Stomach (tissue), 9 donors: ENCODE results near the gene ORM1. TPM values are rescaled to one million over a fixed set of nuclear protein-coding genes. Genes with fewer than 3 reads are reported as not detected.

Source experiments
- DNase-seq, 2 donors: peaks; one replicate each; pipeline versions ENCODE4 v3.0.0 to v3.0.0-alpha.2; 2013 to 2019
- H3K27ac ChIP-seq, 5 donors: fragments of 200-600 bp in 4 of 5; sonication (generic) in 4 of 5; one replicate each; pipeline ENCODE4 v1.5.1; 2013 to 2019; ENCODE audit warnings: mild to moderate bottlenecking in 1 of 5, moderate library complexity in 1 of 5
- H3K27me3 ChIP-seq, 3 donors: fragments of 200-600 bp; sonication (generic); one replicate each; pipeline ENCODE4 v1.5.1; 2017 to 2019; ENCODE audit warnings: mixed run types in 1 of 3
- H3K36me3 ChIP-seq, 4 donors: fragments of 200-600 bp; sonication (generic); 1 replicate in 3 of 4; 2 replicates in 1 of 4; pipeline ENCODE4 v1.5.1; 2016 to 2019
- H3K4me1 ChIP-seq, 4 donors: fragments of 200-600 bp; sonication (generic); one replicate each; pipeline ENCODE4 v1.5.1; 2016 to 2019
- H3K4me3 ChIP-seq, 4 donors: fragments of 200-600 bp; sonication (generic) in 3 of 4; one replicate each; pipeline ENCODE4 v1.5.1; 2016 to 2019; ENCODE audit warnings: mild to moderate bottlenecking in 1 of 4
- H3K9me3 ChIP-seq, 4 donors: fragments of 200-600 bp; sonication (generic); one replicate each; pipeline ENCODE4 v1.5.1; 2016 to 2019
- CTCF ChIP-seq, 7 experiments: fragments of 450-650 bp in 4 of 7; fragments of 200-600 bp in 3 of 7; sonication (generic) in 3 of 7; IDR thresholded peaks; one replicate each; pipeline ENCODE4 v1.5.1; 2016 to 2019; ENCODE audit warnings: antibody characterized with exemption in 7 of 7, control low read depth in 2 of 7, mild to moderate bottlenecking in 1 of 7
- EP300 ChIP-seq: sonication (generic); formaldehyde crosslinking; IDR thresholded peaks from one replicate; pipeline ENCODE4 v1.6.1; 2017; ENCODE audit warnings: antibody characterized with exemption
- POLR2A ChIP-seq, 4 donors: fragments of 450-650 bp; IDR thresholded peaks; one replicate each; pipeline ENCODE4 v1.6.1; 2016; ENCODE audit warnings: antibody characterized with exemption in 4 of 4, control low read depth in 2 of 4, mild to moderate bottlenecking in 1 of 4, moderate library complexity in 1 of 4
- POLR2AphosphoS5 ChIP-seq, 3 donors: sonication (generic); formaldehyde crosslinking; IDR thresholded peaks; one replicate each; pipeline ENCODE4 v1.6.1; 2016; ENCODE audit warnings: antibody characterized with exemption in 3 of 3
- WGBS, 5 donors: extraction: QIAGEN DNeasy Blood & Tissue Kit in 3 of 5; methylation state at CpG; one replicate each; pipeline versions ENCODE4 v1.1.5 to v1.1.7; 2013 to 2018; 5-methylcytosine and 5-hydroxymethylcytosine counted together
- intact Hi-C: fragments of 100-400 bp; cut with DNase I; formaldehyde crosslinking; loops from one replicate; pipeline ENCODE4 v1.15.1; 2023; ENCODE audit warnings: low total_unique reads
- polyA plus RNA-seq, 3 donors: library from polyadenylated mRNA; stranded (reverse); fragments of 200-250 nt; gene quantifications; one replicate each; pipeline ENCODE4 v1.2.3, GENCODE V29; 2013
- total RNA-seq, 5 donors: library from RNA; depleted of rRNA; stranded (reverse); fragments of >200 nt; gene quantifications; one replicate each; pipeline versions ENCODE4 v1.1.0 to v1.2.3, GENCODE V29; 2014 to 2016
- donor health status: healthy with polysubstance abuse.
- donor health status: Bipolar disorder and iron deficiency.
- donor health status: healthy.

Gene ORM1
- total and polyA plus RNA-seq, 8 donors, result 1.6 to 14.8 (median 2.9) TPM; not detected in 3

- 79 to 86% (median 84%) methylated on average over 18 of the region's 18 CpGs for WGBS, 5 donors
- Histone ChIP-seq H3K36me3 (peaks cover 0 to 4% (median 0%) of the 10 kb centered on the region in 4 donors), H3K4me3 (no peak overlapping the region), H3K27ac (peak overlapping the region in 1 of 5 donors; percentile 51), H3K4me1 (no peaks in the 10 kb centered on the region), H3K27me3 (no peaks in the 10 kb centered on the region), H3K9me3 (no peaks in the 10 kb centered on the region)
- TF ChIP-seq POLR2A (IDR thresholded peaks at IDR 0.05) (no peak), CTCF (IDR thresholded peaks at IDR 0.05) (no peak), EP300 (no peak), POLR2AphosphoS5 (IDR thresholded peaks at IDR 0.05) (peak in 2 of 3 donors; percentile 9 to 35)
- intact Hi-C loops, result loop anchor here (10.0 kb wide), 1 partner anchor 112 kb away; no protein-coding TSS in a partner anchor
- no peak for DNase-seq
Observed at GRCh38 chr9:114276908-114277821, 45.7 kb upstream of the ORM1 start.

- Histone ChIP-seq H3K9me3 (no peaks in the 10 kb centered on the region), H3K4me3 (no peak overlapping the region), H3K4me1 (no peaks in the 10 kb centered on the region), H3K27me3 (no peaks in the 10 kb centered on the region), H3K36me3 (peaks cover 0 to 7% (median 0%) of the 10 kb centered on the region in 4 donors), H3K27ac (no peak overlapping the region)
- 71 to 82% (median 76%) methylated on average over 3 of the region's 3 CpGs for WGBS, 5 donors
- intact Hi-C loops, result loop anchor here (10.0 kb wide), 1 partner anchor 114 kb away; no protein-coding TSS in a partner anchor
- DNase-seq, result no peak
- TF ChIP-seq EP300, result no peak
- TF ChIP-seq CTCF (IDR thresholded peaks at IDR 0.05), result no peak
- no peak for TF ChIP-seq POLR2AphosphoS5 (IDR thresholded peaks at IDR 0.05)
- TF ChIP-seq POLR2A (IDR thresholded peaks at IDR 0.05), result no peak
Observed at GRCh38 chr9:114278356-114278755, 44.5 kb upstream of the ORM1 start.

GRCh38 chr9:114278881-114279570 lies 43.9 kb upstream of the ORM1 start:
- TF ChIP-seq POLR2AphosphoS5 (IDR thresholded peaks at IDR 0.05) (no peak), EP300 (no peak), CTCF (IDR thresholded peaks at IDR 0.05) (no peak), POLR2A (IDR thresholded peaks at IDR 0.05) (no peak)
- Histone ChIP-seq H3K4me3 (no peak overlapping the region), H3K9me3 (no peaks in the 10 kb centered on the region), H3K4me1 (no peaks in the 10 kb centered on the region), H3K27ac (no peak overlapping the region), H3K27me3 (no peaks in the 10 kb centered on the region), H3K36me3 (peaks cover 0 to 7% (median 0%) of the 10 kb centered on the region in 4 donors)
- 70 to 79% (median 75%) methylated on average over 11 to 14 of the region's 14 CpGs for WGBS, 5 donors
- intact Hi-C loops, result loop anchor here (10.0 kb wide), 1 partner anchor 114 kb away; no protein-coding TSS in a partner anchor
- DNase-seq, result no peak

- H3K27ac ChIP-seq, result no peak overlapping the region
- TF ChIP-seq POLR2A (IDR thresholded peaks at IDR 0.05) (no peak), CTCF (IDR thresholded peaks at IDR 0.05) (no peak), EP300 (no peak), POLR2AphosphoS5 (IDR thresholded peaks at IDR 0.05) (no peak)
- intact Hi-C loops, result loop anchor here (10.0 kb wide), 1 partner anchor 115 kb away; no protein-coding TSS in a partner anchor
- WGBS, 5 donors, result 89 to 94% (median 93%) methylated on average over 3 of the region's 3 CpGs
- DNase-seq, result no peak
- H3K9me3 ChIP-seq, result no peaks in the 10 kb centered on the region
- H3K36me3 ChIP-seq, result peaks cover 0 to 7% (median 0%) of the 10 kb centered on the region in 4 donors
- H3K4me3 ChIP-seq, result no peak overlapping the region
- no peaks in the 10 kb centered on the region for H3K27me3 ChIP-seq
- no peaks in the 10 kb centered on the region for H3K4me1 ChIP-seq
Observed at GRCh38 chr9:114279693-114280092, 43.2 kb upstream of the ORM1 start.
